ENCODE measurements around the gene VBP1.

Gene VBP1

GRCh38 chrX:155225774-155226173 is 9.5 kb downstream of the VBP1 start:
- no peak overlapping the region for H3K27ac ChIP-seq (ENCODE audit: low read length)

DNA sequence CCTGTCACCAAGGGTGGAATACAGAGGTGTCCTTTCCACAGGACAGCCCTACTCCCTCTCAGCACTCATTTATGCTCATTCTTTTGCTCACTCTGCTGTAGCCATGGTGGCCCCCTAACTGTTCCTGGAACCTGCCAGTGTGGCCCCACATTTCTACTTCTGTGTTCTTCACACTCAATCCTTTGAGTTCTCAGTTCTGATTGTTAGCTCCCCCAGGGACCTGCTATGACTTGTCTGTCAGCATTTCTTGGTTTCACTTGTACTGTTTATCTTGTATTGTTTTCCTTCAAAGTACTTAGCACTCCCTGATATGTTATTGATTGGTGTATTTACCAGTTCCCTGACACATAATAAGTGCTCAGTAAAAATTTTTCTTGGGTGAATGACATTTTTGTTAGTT is 14.9 kb downstream of the VBP1 start:
- H3K36me3 ChIP-seq (ENCODE audit: insufficient read depth, low read depth, low read length), result peaks cover 81% of the 10 kb centered on the region
- no peak overlapping the region for H3K9ac ChIP-seq (ENCODE audit: low read depth, low read length)
- no peaks in the 10 kb centered on the region for H3K4me1 ChIP-seq (ENCODE audit: insufficient read depth, low read length)
- H3K4me3 ChIP-seq (ENCODE audit: low read length), result no peak overlapping the region
- no peaks in the 10 kb centered on the region for H3K27me3 ChIP-seq (ENCODE audit: insufficient read depth, low read length)
- no peaks in the 10 kb centered on the region for H3K9me3 ChIP-seq (ENCODE audit: insufficient read depth, low read depth, low read length)
- no peak overlapping the region for H3K27ac ChIP-seq (ENCODE audit: low read length)

More at GRCh38 chrX:155225774-155226173, 9.5 kb downstream of the VBP1 start:
- no peak overlapping the region for H3K9ac ChIP-seq (ENCODE audit: low read depth, low read length)
- no peaks in the 10 kb centered on the region for H3K4me1 ChIP-seq (ENCODE audit: insufficient read depth, low read length)
- peaks cover 75% of the 10 kb centered on the region for H3K36me3 ChIP-seq (ENCODE audit: insufficient read depth, low read depth, low read length)
- H3K9me3 ChIP-seq (ENCODE audit: insufficient read depth, low read depth, low read length), result no peaks in the 10 kb centered on the region
- H3K4me3 ChIP-seq (ENCODE audit: low read length), result no peak overlapping the region
- H3K27me3 ChIP-seq (ENCODE audit: insufficient read depth, low read length), result no peaks in the 10 kb centered on the region

- Histone ChIP-seq H3K9me3 (ENCODE audit: insufficient read depth, low read depth, low read length) (no peaks in the 10 kb centered on the region), H3K27ac (ENCODE audit: low read length) (no peak overlapping the region), H3K4me3 (ENCODE audit: low read length) (no peak overlapping the region), H3K36me3 (ENCODE audit: insufficient read depth, low read depth, low read length) (peaks cover 75% of the 10 kb centered on the region), H3K27me3 (ENCODE audit: insufficient read depth, low read length) (no peaks in the 10 kb centered on the region), H3K4me1 (ENCODE audit: insufficient read depth, low read length) (no peaks in the 10 kb centered on the region), H3K9ac (ENCODE audit: low read depth, low read length) (no peak overlapping the region)
Measured at GRCh38 chrX:155235891-155236290, 19.6 kb downstream of the VBP1 start.

GRCh38 chrX:155237719-155238118 is 21.5 kb downstream of the VBP1 start:
- no peaks in the 10 kb centered on the region for H3K27me3 ChIP-seq (ENCODE audit: insufficient read depth, low read length)
- H3K27ac ChIP-seq (ENCODE audit: low read length), result no peak overlapping the region
- peaks cover 60% of the 10 kb centered on the region for H3K36me3 ChIP-seq (ENCODE audit: insufficient read depth, low read depth, low read length)
- no peaks in the 10 kb centered on the region for H3K9me3 ChIP-seq (ENCODE audit: insufficient read depth, low read depth, low read length)
- no peaks in the 10 kb centered on the region for H3K4me1 ChIP-seq (ENCODE audit: insufficient read depth, low read length)
- H3K4me3 ChIP-seq (ENCODE audit: low read length), result no peak overlapping the region
- no peak overlapping the region for H3K9ac ChIP-seq (ENCODE audit: low read depth, low read length)

- Histone ChIP-seq H3K9ac (ENCODE audit: low read depth, low read length) (no peak overlapping the region), H3K36me3 (ENCODE audit: insufficient read depth, low read depth, low read length) (peaks cover 23% of the 10 kb centered on the region), H3K27ac (ENCODE audit: low read length) (no peak overlapping the region), H3K4me3 (ENCODE audit: low read length) (no peak overlapping the region), H3K27me3 (ENCODE audit: insufficient read depth, low read length) (no peaks in the 10 kb centered on the region), H3K9me3 (ENCODE audit: insufficient read depth, low read depth, low read length) (no peaks in the 10 kb centered on the region), H3K4me1 (ENCODE audit: insufficient read depth, low read length) (no peaks in the 10 kb centered on the region)
Measured at GRCh38 chrX:155242300-155242699, 26.0 kb downstream of the VBP1 start.

DNA sequence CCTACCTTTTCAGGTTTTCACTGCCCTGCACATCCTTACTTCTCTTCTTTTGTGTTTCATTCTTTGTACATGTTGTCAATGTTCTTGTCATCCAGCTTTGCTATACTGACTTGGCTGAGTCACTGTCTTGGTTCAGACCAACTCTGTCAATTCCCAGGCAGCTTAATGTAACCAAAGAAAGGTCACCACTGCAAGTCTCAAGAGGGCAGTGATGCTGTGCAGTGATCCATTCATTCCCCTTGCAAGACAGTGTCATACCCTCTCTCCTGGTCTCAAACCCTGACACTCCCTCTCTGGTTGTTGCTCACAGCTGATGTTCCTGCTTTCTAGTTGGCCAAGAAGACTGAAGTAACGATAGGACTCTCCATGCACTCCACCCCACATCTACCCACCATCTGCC is 30.5 kb downstream of the VBP1 start:
- H3K27ac ChIP-seq (ENCODE audit: low read length), result no peak overlapping the region
- H3K9ac ChIP-seq (ENCODE audit: low read depth, low read length), result no peak overlapping the region
- 0 out of 2 replicates have a peak, but pooled peaks cover 2% of the 10 kb centered on the region for H3K4me1 ChIP-seq (ENCODE audit: insufficient read depth, low read length)
- no peaks in the 10 kb centered on the region for H3K36me3 ChIP-seq (ENCODE audit: insufficient read depth, low read depth, low read length)
- no peaks in the 10 kb centered on the region for H3K9me3 ChIP-seq (ENCODE audit: insufficient read depth, low read depth, low read length)
- H3K4me3 ChIP-seq (ENCODE audit: low read length), result no peak overlapping the region
- H3K27me3 ChIP-seq (ENCODE audit: insufficient read depth, low read length), result no peaks in the 10 kb centered on the region

- Histone ChIP-seq H3K9ac (ENCODE audit: low read depth, low read length) (no peak overlapping the region), H3K4me3 (ENCODE audit: low read length) (no peak overlapping the region), H3K9me3 (ENCODE audit: insufficient read depth, low read depth, low read length) (no peaks in the 10 kb centered on the region), H3K4me1 (ENCODE audit: insufficient read depth, low read length) (0 out of 2 replicates have a peak, but pooled peaks cover 5% of the 10 kb centered on the region), H3K27me3 (ENCODE audit: insufficient read depth, low read length) (no peaks in the 10 kb centered on the region), H3K36me3 (ENCODE audit: insufficient read depth, low read depth, low read length) (no peaks in the 10 kb centered on the region), H3K27ac (ENCODE audit: low read length) (no peak overlapping the region)
Measured at GRCh38 chrX:155247497-155247896, 31.2 kb downstream of the VBP1 start.

DNA sequence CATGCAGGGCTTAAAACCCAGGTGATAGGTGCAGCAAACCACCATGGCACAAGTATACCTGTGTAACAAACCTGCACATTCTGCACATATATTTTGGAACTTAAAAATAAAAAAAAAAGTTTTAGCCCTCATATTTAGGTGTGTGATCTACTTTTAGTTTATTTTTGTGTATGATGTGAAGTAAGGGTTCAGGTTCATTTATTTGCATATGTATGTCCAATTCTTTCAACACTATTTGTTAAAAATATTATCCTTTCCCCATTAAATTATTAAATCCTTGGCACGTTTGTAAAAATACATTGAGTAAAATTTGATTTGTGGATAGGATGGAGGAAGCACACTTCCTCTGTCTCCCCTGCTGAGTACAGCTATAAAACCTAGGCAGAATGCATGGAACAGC is 35.1 kb downstream of the VBP1 start:
- H3K27me3 ChIP-seq (ENCODE audit: insufficient read depth, low read length), result no peaks in the 10 kb centered on the region
- H3K4me1 ChIP-seq (ENCODE audit: insufficient read depth, low read length), result 0 out of 2 replicates have a peak, but pooled peaks cover 5% of the 10 kb centered on the region
- no peaks in the 10 kb centered on the region for H3K9me3 ChIP-seq (ENCODE audit: insufficient read depth, low read depth, low read length)
- no peak overlapping the region for H3K9ac ChIP-seq (ENCODE audit: low read depth, low read length)
- no peaks in the 10 kb centered on the region for H3K36me3 ChIP-seq (ENCODE audit: insufficient read depth, low read depth, low read length)
- no peak overlapping the region; the same call in 1 of the 2 replicates for H3K4me3 ChIP-seq (ENCODE audit: low read length)
- no peak overlapping the region for H3K27ac ChIP-seq (ENCODE audit: low read length)

DNA sequence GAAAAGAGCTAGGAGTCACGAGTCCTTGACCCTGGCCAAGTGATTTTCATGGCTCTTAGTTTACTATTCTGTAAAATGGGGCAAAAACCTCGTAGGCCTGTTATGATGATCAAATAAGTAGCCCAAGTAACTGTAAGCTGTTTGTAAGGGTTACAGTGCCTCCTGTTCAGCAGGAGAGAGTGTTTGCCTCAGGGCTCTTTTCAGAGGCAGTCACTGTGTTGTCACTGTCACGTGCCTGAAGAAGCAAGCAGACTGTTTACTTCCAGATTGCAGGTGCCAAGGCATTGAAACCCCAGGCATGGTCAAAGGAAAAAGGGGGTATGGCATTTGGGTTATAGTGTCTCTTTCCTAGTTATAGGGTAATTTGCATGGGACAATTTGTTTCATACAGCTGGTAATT is 43.5 kb downstream of the VBP1 start:
- H3K9ac ChIP-seq (ENCODE audit: low read depth, low read length), result no peak overlapping the region
- H3K4me1 ChIP-seq (ENCODE audit: insufficient read depth, low read length), result peaks cover 6% of the 10 kb centered on the region
- H3K27ac ChIP-seq (ENCODE audit: low read length), result no peak overlapping the region
- H3K4me3 ChIP-seq (ENCODE audit: low read length), result no peak overlapping the region
- no peaks in the 10 kb centered on the region for H3K36me3 ChIP-seq (ENCODE audit: insufficient read depth, low read depth, low read length)
- H3K27me3 ChIP-seq (ENCODE audit: insufficient read depth, low read length), result no peaks in the 10 kb centered on the region
- no peaks in the 10 kb centered on the region for H3K9me3 ChIP-seq (ENCODE audit: insufficient read depth, low read depth, low read length)

DNA sequence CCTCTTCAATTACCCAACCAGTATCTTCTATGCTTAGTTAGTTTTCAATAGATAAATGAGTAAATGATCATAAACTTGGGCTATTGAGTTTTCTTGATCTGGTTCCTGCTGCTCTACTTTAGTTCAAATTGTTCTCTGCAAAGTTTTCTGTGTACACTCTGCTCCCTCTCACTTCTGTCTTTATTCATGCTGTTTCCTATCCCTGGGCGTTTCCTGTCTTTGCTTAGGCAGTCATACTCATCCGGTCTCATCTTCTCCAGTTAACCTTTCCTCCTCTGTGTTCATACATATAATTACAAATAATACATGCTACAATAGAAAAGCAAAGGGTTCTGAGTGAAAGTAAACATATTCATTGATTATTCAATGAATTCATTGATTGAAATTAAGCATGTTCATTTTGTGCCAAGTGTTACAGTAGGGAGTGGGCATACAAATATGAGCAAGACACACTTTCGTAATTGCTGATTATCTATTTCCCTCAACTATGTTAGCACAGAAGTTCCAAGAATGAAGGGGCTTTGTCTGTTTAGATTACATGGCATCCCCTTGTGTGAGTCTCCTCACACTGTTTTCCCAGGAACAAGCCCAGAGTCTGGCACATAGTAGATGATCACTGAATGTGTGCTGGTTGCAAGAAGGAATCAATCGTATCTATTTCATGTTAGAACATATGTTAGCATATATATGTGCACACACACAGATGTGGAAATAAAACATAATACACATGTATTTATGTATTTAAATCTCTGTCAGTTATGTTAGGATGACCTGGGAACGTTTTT is 46.9 kb downstream of the VBP1 start:
- no peak overlapping the region for H3K27ac ChIP-seq (ENCODE audit: low read length)
- no peaks in the 10 kb centered on the region for H3K9me3 ChIP-seq (ENCODE audit: insufficient read depth, low read depth, low read length)
- peak overlapping the region; percentile 75 for H3K4me3 ChIP-seq (ENCODE audit: low read length)
- H3K4me1 ChIP-seq (ENCODE audit: insufficient read depth, low read length), result peaks cover 6% of the 10 kb centered on the region
- H3K9ac ChIP-seq (ENCODE audit: low read depth, low read length), result peak overlapping the region; percentile 80; the same call in 1 of the 2 replicates
- H3K36me3 ChIP-seq (ENCODE audit: insufficient read depth, low read depth, low read length), result no peaks in the 10 kb centered on the region
- H3K27me3 ChIP-seq (ENCODE audit: insufficient read depth, low read length), result no peaks in the 10 kb centered on the region

GRCh38 chrX:155263854-155264628 is 47.8 kb downstream of the VBP1 start, which contains the start of gene RAB39B:
TSS of gene RAB39B (minus strand) at chrX:155264491. CDS start at chrX:155264288, 203 bp downstream.
- Histone ChIP-seq H3K4me1 (ENCODE audit: insufficient read depth, low read length) (peaks cover 6% of the 10 kb centered on the region), H3K36me3 (ENCODE audit: insufficient read depth, low read depth, low read length) (no peaks in the 10 kb centered on the region), H3K9me3 (ENCODE audit: insufficient read depth, low read depth, low read length) (no peaks in the 10 kb centered on the region), H3K27me3 (ENCODE audit: insufficient read depth, low read length) (no peaks in the 10 kb centered on the region), H3K27ac (ENCODE audit: low read length) (no peak within 1 kb of the TSS), H3K4me3 (ENCODE audit: low read length) (peak within 1 kb of the TSS; percentile 75), H3K9ac (ENCODE audit: low read depth, low read length) (peak within 1 kb of the TSS; percentile 80; the same call in 1 of the 2 replicates)

DNA sequence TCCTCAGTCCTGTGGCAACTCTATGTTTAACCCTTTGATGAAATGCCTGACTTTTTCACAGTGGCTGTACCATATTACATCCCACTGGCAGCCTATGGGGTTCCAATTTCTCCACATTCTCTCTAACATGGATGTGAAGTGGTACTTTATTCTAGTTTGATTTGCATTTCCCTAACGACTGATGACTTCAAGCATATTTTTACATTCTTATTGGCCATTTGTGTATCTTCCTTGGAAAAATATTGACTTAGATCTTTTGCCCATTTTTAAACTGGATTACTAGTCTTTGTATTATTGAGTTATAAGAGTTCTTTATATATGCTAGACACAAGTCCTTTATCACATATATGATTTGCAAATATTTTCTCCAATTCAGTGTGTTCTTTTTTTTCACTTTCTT is 50.2 kb downstream of the VBP1 start:
- Histone ChIP-seq H3K36me3 (ENCODE audit: insufficient read depth, low read depth, low read length) (no peaks in the 10 kb centered on the region), H3K9ac (ENCODE audit: low read depth, low read length) (no peak overlapping the region), H3K27me3 (ENCODE audit: insufficient read depth, low read length) (no peaks in the 10 kb centered on the region), H3K27ac (ENCODE audit: low read length) (no peak overlapping the region), H3K4me3 (ENCODE audit: low read length) (no peak overlapping the region), H3K4me1 (ENCODE audit: insufficient read depth, low read length) (peaks cover 6% of the 10 kb centered on the region), H3K9me3 (ENCODE audit: insufficient read depth, low read depth, low read length) (no peaks in the 10 kb centered on the region)

Measured in iPS-20b (cell line).